Measurements from ENCODE around the gene YARS2. TPM values are rescaled to one million over a fixed set of nuclear protein-coding genes. Genes with fewer than 3 reads are reported as not detected.
"Not testable (repeated sequence)": the region's sequence is repeated elsewhere in the genome, so short reads cannot be mapped to it uniquely, and the experiment has no call there.

The YARS2 gene
- total and polyA plus RNA-seq, 11 donors = 7.7 to 20.6 (median 14.2) TPM

DNA sequence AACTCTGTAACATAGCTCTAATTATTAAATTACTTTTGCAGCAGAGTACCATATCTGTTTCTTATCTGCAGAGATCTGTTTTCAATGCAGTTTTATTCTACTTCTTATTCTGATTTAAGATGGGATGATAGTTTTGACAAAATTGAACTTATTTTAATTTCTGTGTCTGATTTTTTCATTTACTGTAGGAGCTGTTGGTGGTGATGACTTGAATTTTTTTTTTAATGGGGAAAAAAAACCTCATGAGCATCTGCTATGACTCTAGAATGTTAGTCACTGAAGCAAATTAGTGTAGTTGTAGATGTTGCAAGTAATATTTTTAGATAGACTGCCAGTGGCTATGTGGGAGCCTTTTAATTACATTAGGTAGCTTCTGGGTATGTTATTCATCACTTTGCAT is 53.2 kb downstream of the YARS2 start:
- DNase-seq = no peak
- no peak for ATAC-seq
- TF ChIP-seq, protein P1, sequence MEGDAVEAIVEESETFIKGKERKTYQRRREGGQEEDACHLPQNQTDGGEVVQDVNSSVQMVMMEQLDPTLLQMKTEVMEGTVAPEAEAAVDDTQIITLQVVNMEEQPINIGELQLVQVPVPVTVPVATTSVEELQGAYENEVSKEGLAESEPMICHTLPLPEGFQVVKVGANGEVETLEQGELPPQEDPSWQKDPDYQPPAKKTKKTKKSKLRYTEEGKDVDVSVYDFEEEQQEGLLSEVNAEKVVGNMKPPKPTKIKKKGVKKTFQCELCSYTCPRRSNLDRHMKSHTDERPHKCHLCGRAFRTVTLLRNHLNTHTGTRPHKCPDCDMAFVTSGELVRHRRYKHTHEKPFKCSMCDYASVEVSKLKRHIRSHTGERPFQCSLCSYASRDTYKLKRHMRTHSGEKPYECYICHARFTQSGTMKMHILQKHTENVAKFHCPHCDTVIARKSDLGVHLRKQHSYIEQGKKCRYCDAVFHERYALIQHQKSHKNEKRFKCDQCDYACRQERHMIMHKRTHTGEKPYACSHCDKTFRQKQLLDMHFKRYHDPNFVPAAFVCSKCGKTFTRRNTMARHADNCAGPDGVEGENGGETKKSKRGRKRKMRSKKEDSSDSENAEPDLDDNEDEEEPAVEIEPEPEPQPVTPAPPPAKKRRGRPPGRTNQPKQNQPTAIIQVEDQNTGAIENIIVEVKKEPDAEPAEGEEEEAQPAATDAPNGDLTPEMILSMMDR (IDR thresholded peaks at IDR 0.05) = no peak
- TF ChIP-seq POLR2A (IDR thresholded peaks at IDR 0.05) = no peak

DNA sequence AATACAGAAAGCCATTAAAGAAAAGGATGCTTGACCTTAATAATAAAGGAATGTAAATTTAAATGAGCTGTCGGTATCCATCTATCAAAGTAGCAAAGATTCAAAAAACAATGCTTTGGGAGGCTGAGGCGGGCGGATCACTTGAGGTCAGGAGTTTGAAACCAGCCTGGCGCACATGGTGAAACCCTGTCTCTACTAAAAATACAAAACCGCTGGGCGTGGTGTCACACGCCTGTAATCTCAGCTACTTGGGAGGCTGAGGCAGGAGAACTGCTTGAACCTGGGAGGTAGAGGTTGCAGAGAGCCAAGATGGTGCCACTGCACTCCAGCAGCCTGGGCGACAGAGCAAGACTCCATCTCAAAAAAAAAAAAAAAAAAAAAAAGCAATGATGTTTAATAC is 56.3 kb downstream of the YARS2 start:
- ATAC-seq; DNase-seq; H3K9me3 ChIP-seq; intact Hi-C loops (cut with DNase I); H3K4me3 ChIP-seq; H3K4me1 ChIP-seq; H3K27me3 ChIP-seq; H3K27ac ChIP-seq: not testable (repeated sequence)
- 89 to 98% (median 95%) methylated on average over 8 of the region's 8 CpGs for WGBS, 4 donors
- H3K36me3 ChIP-seq = peaks cover 0 to 23% (median 8%) of the 10 kb centered on the region in 9 donors

More for the DNA sequence above, 53.2 kb downstream of the YARS2 start:
- no peak overlapping the region for H3K4me3 ChIP-seq
- peaks cover 0 to 38% (median 22%) of the 10 kb centered on the region in 9 donors for H3K36me3 ChIP-seq
- no peaks in the 10 kb centered on the region for H3K4me1 ChIP-seq
- no peaks in the 10 kb centered on the region for H3K9me3 ChIP-seq
- H3K27me3 ChIP-seq = no peaks in the 10 kb centered on the region
- H3K27ac ChIP-seq = no peak overlapping the region
- intact Hi-C loops (cut with DNase I) = no loop called here

DNA sequence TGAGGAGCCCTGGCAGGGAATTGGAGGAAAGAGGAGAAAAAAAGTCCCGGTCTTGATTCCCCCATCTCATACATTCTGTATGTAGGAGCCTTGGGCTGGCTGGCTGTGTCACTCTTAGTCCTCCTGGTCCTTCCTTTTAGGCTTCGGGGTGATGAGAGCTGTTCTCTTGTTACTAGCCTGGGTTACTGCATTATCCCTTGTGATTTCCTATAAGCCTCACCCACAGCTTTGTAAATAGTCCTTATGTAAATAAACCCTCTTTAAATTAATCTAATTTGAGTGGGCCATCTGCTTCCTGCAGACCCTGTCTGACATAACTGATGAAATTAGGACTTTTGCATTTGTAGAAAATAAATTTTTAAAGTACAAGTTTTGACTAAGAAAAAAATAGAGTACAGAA is 57.4 kb downstream of the YARS2 start:
- DNase-seq = no peak
- intact Hi-C loops (cut with DNase I) = no loop called here
- Histone ChIP-seq H3K4me1 (peaks cover 0 to 6% (median 0%) of the 10 kb centered on the region in 12 donors), H3K27me3 (no peaks in the 10 kb centered on the region), H3K27ac (no peak overlapping the region), H3K9me3 (peaks cover 0 to 7% (median 0%) of the 10 kb centered on the region in 12 donors), H3K36me3 (peaks cover 0 to 21% (median 8%) of the 10 kb centered on the region in 9 donors), H3K4me3 (no peak overlapping the region)
- no peak for ATAC-seq
- TF ChIP-seq, protein P1 (IDR thresholded peaks at IDR 0.05) = no peak
- TF ChIP-seq POLR2A (IDR thresholded peaks at IDR 0.05) = no peak
- WGBS, 4 donors = 59 to 76% (median 61%) methylated on average over 2 of the region's 2 CpGs

DNA sequence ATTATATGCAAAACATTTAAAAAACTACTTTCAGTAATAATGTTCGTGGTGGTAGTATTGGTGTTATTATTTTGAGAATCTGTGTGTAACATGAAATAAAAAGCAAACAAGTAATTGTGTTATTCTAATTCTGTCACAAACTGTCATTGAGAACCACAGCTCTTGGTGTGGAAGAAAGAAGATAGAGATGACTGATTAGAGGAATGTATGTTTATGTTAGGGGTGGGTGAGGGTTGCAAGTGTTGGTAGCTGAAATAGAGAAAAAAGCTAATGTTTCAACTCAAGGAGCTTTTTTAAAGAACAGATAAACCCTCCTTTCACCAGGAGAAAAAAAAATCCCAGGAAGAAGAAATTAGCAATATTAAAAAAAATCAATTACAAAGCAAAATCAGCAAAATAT is 58.3 kb downstream of the YARS2 start:
- intact Hi-C loops (cut with DNase I) = no loop called here
- H3K4me3 ChIP-seq = no peak overlapping the region
- no peak for TF ChIP-seq POLR2A (IDR thresholded peaks at IDR 0.05)
- TF ChIP-seq, protein P1 (IDR thresholded peaks at IDR 0.05) = no peak
- H3K27ac ChIP-seq = no peak overlapping the region
- no peaks in the 10 kb centered on the region for H3K27me3 ChIP-seq
- no peak for ATAC-seq
- WGBS, 4 donors = 81 to 98% (median 92%) methylated on average over 1 of the region's 1 CpG
- DNase-seq = no peak
- H3K36me3 ChIP-seq = peaks cover 0 to 13% (median 8%) of the 10 kb centered on the region in 9 donors
- H3K9me3 ChIP-seq = peaks cover 0 to 7% (median 0%) of the 10 kb centered on the region in 12 donors
- peaks cover 0 to 7% (median 0%) of the 10 kb centered on the region in 12 donors for H3K4me1 ChIP-seq

Other genes with a start within 250 kb of the YARS2 start
- gene DNM1L, start 76.6 kb downstream of the YARS2 start, total RNA-seq = 10 to 100 TPM; 41.2 to 71.1 (median 57.0) TPM
- gene DNM1L, start 76.6 kb downstream of the YARS2 start, polyA plus RNA-seq = 10 to 100 TPM; 37.8 to 53.0 TPM
- 100 to 1,000 TPM; 269 to 576 (median 402) TPM for gene PKP2, start 140.9 kb upstream of the YARS2 start, total RNA-seq
- 100 to 1,000 TPM; 111 to 206 TPM for gene PKP2, start 140.9 kb upstream of the YARS2 start, polyA plus RNA-seq

All from heart left ventricle (tissue), 16 donors.